Vagina (tissue), 2 donors: ENCODE results near the gene MTA3.

Source experiments
- POLR2A ChIP-seq, 2 donors: fragments of 450-650 bp; IDR thresholded peaks; one replicate each; pipeline ENCODE4 v1.6.1; 2017; ENCODE audit warnings: antibody characterized with exemption in 2 of 2, mild to moderate bottlenecking in 2 of 2, moderate library complexity in 2 of 2
- POLR2AphosphoS5 ChIP-seq, 2 donors: sonication (generic); formaldehyde crosslinking; IDR thresholded peaks; one replicate each; pipeline ENCODE4 v1.9.0; 2017; ENCODE audit warnings: antibody characterized with exemption in 2 of 2, mild to moderate bottlenecking in 2 of 2, low read depth in 1 of 2; ENCODE audit not compliant: insufficient read depth in 1 of 2
- TF ChIP-seq, protein P1 (sequence below), 3 experiments: fragments of 450-650 bp in 2 of 3; fragments of 200-600 bp in 1 of 3; sonication (generic) in 1 of 3; IDR thresholded peaks; one replicate each; pipeline ENCODE4 v1.5.1; 2017 to 2019; ENCODE audit warnings: antibody characterized with exemption in 3 of 3, mild to moderate bottlenecking in 2 of 3, moderate library complexity in 2 of 3

DNA sequence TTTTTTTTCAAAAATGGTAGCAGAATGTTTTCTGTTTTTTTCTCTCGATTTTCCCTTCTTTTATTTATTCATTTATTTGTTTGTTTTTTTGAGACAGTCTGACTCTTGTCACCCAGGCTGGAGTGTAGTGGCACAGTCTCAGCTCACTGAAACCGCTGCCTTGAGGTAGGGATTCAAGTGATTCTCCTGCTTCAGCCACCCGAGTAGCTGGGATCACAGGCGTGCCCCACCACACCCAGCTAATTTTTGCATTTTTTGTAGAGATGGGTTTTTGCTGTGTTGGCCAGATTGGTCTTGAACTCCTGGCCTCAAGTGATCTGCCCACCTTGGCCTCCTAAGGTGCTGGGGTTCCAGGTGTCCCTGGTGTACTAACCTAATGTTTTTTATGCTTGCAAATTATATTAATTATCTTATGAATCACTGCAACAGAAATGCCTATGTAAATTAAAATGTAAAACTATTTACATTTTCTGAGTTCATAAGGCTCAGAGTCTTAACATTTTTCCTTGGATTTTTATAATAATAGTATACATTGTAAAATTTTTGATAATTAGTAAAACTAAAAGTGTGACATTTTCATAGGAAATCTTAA is 19.2 kb downstream of the MTA3 start:
- TF ChIP-seq, protein P1, sequence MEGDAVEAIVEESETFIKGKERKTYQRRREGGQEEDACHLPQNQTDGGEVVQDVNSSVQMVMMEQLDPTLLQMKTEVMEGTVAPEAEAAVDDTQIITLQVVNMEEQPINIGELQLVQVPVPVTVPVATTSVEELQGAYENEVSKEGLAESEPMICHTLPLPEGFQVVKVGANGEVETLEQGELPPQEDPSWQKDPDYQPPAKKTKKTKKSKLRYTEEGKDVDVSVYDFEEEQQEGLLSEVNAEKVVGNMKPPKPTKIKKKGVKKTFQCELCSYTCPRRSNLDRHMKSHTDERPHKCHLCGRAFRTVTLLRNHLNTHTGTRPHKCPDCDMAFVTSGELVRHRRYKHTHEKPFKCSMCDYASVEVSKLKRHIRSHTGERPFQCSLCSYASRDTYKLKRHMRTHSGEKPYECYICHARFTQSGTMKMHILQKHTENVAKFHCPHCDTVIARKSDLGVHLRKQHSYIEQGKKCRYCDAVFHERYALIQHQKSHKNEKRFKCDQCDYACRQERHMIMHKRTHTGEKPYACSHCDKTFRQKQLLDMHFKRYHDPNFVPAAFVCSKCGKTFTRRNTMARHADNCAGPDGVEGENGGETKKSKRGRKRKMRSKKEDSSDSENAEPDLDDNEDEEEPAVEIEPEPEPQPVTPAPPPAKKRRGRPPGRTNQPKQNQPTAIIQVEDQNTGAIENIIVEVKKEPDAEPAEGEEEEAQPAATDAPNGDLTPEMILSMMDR (IDR thresholded peaks at IDR 0.05): no peak
- no peak for TF ChIP-seq POLR2AphosphoS5 (IDR thresholded peaks at IDR 0.05; ENCODE audit: insufficient read depth in 1 of 2, low read depth in 1 of 2)
- TF ChIP-seq POLR2A (IDR thresholded peaks at IDR 0.05): no peak
